Measurements from ENCODE around the gene SGMS2.

The SGMS2 gene

DNA sequence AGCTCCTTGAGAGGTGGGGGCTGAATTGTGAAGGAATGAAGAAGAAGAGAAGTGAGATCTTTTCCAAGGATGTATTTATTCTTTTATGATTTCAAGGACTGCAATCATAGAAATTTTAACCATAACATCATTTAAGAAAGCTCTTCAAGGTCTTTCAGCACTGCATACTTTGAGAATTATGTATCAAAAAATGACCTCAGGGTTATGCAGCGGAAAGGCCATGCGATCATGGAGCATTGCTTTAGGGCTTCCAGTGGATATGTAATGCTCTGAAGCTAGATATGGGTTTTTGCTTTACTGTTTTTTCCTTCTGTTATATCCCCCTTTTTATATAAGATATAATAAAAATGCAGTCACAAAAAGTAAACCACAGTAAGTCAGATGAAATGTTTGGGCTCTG is 38.7 kb downstream of the SGMS2 start:
- Histone ChIP-seq H3K27ac (no peak overlapping the region), H3K4me3 (ENCODE audit: low read depth, low read length) (no peak overlapping the region), H3K9me3 (ENCODE audit: severe bottlenecking) (no peaks in the 10 kb centered on the region), H3K27me3 (ENCODE audit: insufficient read depth, low read depth, severe bottlenecking) (no peaks in the 10 kb centered on the region), H3K36me3 (no peaks in the 10 kb centered on the region)
- no peak for DNase-seq
- TF ChIP-seq, protein P1, sequence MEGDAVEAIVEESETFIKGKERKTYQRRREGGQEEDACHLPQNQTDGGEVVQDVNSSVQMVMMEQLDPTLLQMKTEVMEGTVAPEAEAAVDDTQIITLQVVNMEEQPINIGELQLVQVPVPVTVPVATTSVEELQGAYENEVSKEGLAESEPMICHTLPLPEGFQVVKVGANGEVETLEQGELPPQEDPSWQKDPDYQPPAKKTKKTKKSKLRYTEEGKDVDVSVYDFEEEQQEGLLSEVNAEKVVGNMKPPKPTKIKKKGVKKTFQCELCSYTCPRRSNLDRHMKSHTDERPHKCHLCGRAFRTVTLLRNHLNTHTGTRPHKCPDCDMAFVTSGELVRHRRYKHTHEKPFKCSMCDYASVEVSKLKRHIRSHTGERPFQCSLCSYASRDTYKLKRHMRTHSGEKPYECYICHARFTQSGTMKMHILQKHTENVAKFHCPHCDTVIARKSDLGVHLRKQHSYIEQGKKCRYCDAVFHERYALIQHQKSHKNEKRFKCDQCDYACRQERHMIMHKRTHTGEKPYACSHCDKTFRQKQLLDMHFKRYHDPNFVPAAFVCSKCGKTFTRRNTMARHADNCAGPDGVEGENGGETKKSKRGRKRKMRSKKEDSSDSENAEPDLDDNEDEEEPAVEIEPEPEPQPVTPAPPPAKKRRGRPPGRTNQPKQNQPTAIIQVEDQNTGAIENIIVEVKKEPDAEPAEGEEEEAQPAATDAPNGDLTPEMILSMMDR (IDR thresholded peaks at IDR 0.05; ENCODE audit: low read depth, low read length): no peak

DNA sequence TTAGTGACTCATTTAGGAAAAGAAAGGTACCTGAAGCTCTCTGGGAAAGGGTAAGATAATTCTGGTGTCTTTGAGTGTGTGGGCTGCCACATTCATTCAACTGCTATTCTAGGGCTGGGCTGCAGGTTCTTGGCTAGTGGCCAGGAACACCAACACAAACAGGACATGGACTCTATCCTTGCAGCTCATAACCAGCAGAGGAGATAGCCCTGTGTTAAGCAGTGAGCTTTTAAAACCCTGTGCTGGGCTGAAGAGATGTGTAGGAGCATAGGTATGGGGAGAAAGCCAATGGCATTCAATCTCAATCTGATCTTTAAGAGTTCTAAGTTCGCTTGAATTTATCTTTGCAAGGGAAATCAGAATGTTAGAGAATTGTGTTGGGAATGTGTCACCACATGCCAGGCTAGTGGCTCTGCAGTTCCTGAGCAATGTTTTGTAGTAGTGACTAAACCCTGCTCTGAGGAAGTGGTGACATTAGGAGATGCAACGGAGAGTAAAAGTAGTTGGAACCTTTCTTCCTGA is 39.2 kb downstream of the SGMS2 start:
- H3K4me3 ChIP-seq (ENCODE audit: low read depth, low read length): no peak overlapping the region
- H3K27ac ChIP-seq: no peak overlapping the region
- no peaks in the 10 kb centered on the region for H3K9me3 ChIP-seq (ENCODE audit: severe bottlenecking)
- DNase-seq: no peak
- H3K27me3 ChIP-seq (ENCODE audit: insufficient read depth, low read depth, severe bottlenecking): no peaks in the 10 kb centered on the region
- TF ChIP-seq, protein P1 (IDR thresholded peaks at IDR 0.05; ENCODE audit: low read depth, low read length): no peak
- H3K36me3 ChIP-seq: no peaks in the 10 kb centered on the region

DNA sequence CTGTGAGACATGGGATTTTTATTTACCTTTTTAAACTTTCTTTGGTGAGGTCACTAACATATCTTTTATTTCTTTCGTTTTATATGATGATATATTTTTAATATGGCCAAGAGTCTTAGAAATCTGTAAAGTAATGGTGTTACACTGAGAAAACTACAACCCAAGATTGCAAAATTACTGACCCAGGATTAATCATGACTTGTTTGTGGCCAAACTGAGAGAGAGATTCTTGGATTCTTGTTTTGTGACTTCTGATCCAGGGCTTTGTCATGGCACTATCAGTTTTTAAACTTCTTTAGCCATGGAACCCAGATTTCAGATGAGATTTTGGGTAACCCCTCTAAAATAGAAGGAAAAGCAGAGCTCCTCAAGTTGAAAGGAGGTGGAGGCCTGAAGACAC is 42.0 kb downstream of the SGMS2 start:
- Histone ChIP-seq H3K27ac (no peak overlapping the region), H3K4me3 (ENCODE audit: low read depth, low read length) (no peak overlapping the region)
- DNase-seq: no peak

DNA sequence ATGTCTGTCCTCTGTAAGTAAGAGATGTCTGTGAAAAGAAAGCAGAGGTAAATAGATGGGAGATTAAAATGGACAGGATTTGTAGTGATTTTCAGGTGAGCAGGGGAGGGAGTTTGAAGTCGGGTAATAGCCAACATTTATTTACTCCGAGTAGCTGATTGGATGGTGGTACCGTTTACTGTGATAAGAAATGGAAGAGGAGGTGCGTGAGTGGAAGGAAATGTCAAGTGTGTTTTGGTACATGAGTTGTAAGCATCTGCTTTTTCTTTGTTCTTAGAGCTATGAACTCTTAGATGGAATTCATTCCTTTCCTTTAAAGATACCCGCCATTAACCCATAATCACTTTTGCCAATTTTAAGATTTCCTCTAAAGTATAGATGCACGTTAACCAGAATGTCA is 45.5 kb downstream of the SGMS2 start:
- Histone ChIP-seq H3K27ac (no peak overlapping the region), H3K4me3 (ENCODE audit: low read depth, low read length) (no peak overlapping the region), H3K9me3 (ENCODE audit: severe bottlenecking) (no peaks in the 10 kb centered on the region), H3K36me3 (no peaks in the 10 kb centered on the region), H3K27me3 (ENCODE audit: insufficient read depth, low read depth, severe bottlenecking) (no peaks in the 10 kb centered on the region)
- TF ChIP-seq, protein P1 (IDR thresholded peaks at IDR 0.05; ENCODE audit: low read depth, low read length): no peak
- DNase-seq: no peak

More for the DNA sequence above, 42.0 kb downstream of the SGMS2 start:
- Histone ChIP-seq H3K36me3 (no peaks in the 10 kb centered on the region), H3K9me3 (ENCODE audit: severe bottlenecking) (no peaks in the 10 kb centered on the region), H3K27me3 (ENCODE audit: insufficient read depth, low read depth, severe bottlenecking) (no peaks in the 10 kb centered on the region)
- TF ChIP-seq, protein P1 (IDR thresholded peaks at IDR 0.05; ENCODE audit: low read depth, low read length): no peak

DNA sequence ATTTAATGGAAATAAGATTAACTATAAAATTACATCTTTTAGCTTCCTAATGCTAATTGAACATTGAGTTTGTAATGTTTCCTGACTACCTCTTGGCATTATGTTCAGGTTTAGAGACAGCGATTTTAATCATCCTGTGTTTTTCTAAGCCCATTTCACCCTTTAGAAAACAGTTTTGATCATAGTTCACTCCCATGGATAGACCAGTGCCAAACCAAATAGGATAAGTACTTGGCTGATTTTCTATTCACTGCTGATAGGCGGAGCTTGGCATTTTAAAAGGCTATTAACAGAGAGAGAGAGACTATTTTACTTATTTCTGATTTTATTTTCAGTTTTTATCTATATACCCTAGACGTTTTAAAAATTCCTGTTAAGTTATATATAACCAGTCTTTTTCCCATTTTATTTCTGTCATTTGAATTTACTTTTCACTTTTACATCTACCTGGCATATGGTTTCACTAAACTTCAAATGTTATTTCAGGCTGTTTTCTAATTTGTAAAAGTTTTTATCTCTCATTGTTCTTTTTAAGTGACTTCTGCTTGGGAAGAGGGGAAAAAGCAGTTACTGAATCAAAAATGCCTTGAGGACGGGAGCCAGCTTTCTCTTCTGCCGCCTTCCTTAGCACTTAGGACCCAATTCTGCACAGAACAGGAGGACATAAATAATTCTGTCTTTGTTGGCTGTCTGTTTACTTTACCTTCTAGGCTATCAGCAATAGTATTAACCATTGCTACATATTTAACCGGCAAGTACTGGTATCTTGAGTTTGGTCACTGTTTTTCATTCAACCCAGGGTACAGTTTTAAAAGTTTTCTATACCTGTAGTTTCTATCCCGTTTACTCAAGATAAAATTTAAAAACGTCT is 46.4 kb downstream of the SGMS2 start:
- H3K9me3 ChIP-seq (ENCODE audit: severe bottlenecking): no peaks in the 10 kb centered on the region
- H3K27me3 ChIP-seq (ENCODE audit: insufficient read depth, low read depth, severe bottlenecking): no peaks in the 10 kb centered on the region
- DNase-seq: no peak
- H3K27ac ChIP-seq: no peak overlapping the region
- H3K36me3 ChIP-seq: no peaks in the 10 kb centered on the region
- no peak overlapping the region for H3K4me3 ChIP-seq (ENCODE audit: low read depth, low read length)
- TF ChIP-seq, protein P1 (IDR thresholded peaks at IDR 0.05; ENCODE audit: low read depth, low read length): no peak
